ENCODE measurements around the gene GTF2A2. TPM values are rescaled to one million over a fixed set of nuclear protein-coding genes. Genes with fewer than 3 reads are reported as not detected.

The GTF2A2 gene
- total and polyA plus RNA-seq, 4 donors, result 11.7 to 101 (median 27.2) TPM

- H3K9me3 ChIP-seq (ENCODE audit: control insufficient read depth in 4 of 4, low read length in 3 of 4), result no peaks in the 10 kb centered on the region
- no peak overlapping the region for H3K4me3 ChIP-seq (ENCODE audit: low read depth in 1 of 3, low read length in 3 of 3)
- WGBS, result 19% methylated on average over 1 of the region's 1 CpG
- no peak overlapping the region for H3K9ac ChIP-seq (ENCODE audit: low read depth in 1 of 2, low read length in 2 of 2)
- peaks cover 9 to 37% (median 29%) of the 10 kb centered on the region in 4 donors for H3K4me1 ChIP-seq (ENCODE audit: control insufficient read depth in 4 of 4, insufficient read depth in 4 of 4, low read length in 3 of 4)
- DNase-seq (ENCODE audit: low spot score), result no peak
- peaks cover 2 to 19% (median 10%) of the 10 kb centered on the region in 4 donors for H3K36me3 ChIP-seq (ENCODE audit: control insufficient read depth in 4 of 4, insufficient read depth in 3 of 4, low read depth in 1 of 4, low read length in 3 of 4)
- peak; percentile 20 for TF ChIP-seq FOXA1 (IDR thresholded peaks at IDR 0.05)
- peak; percentile 61 for TF ChIP-seq FOXA2 (IDR thresholded peaks at IDR 0.05)
- peak; percentile 28 for TF ChIP-seq SP1 (IDR thresholded peaks at IDR 0.05)
- no peak for TF ChIP-seq YY1 (IDR thresholded peaks at IDR 0.05)
- TF ChIP-seq ATF3 (IDR thresholded peaks at IDR 0.05), result no peak
- no peak for TF ChIP-seq CTCF (IDR thresholded peaks at IDR 0.05; ENCODE audit: low read depth, low read length, missing input control)
- no peak for TF ChIP-seq REST (IDR thresholded peaks at IDR 0.05)
- no peak for TF ChIP-seq ZBTB33 (IDR thresholded peaks at IDR 0.05)
- no peak for TF ChIP-seq HNF4G (IDR thresholded peaks at IDR 0.05)
- TF ChIP-seq MAX (IDR thresholded peaks at IDR 0.05), result no peak
- TF ChIP-seq JUND (IDR thresholded peaks at IDR 0.05), result no peak
- TF ChIP-seq RAD21 (IDR thresholded peaks at IDR 0.05), result no peak
- TF ChIP-seq EGR1 (IDR thresholded peaks at IDR 0.05; ENCODE audit: low read depth in 2 of 2), result no peak
- TF ChIP-seq TAF1 (conservative IDR thresholded peaks at IDR 0.05), result no peak
- no peak for TF ChIP-seq GABPA (IDR thresholded peaks at IDR 0.05 in 1 of 2, conservative IDR thresholded peaks at IDR 0.05 in 1 of 2)
- TF ChIP-seq RXRA (IDR thresholded peaks at IDR 0.05), result peak in 1 of 2 donors; percentile 40
- peak; percentile 61 to 70 for TF ChIP-seq HNF4A (conservative IDR thresholded peaks at IDR 0.05)
- no peak for TF ChIP-seq NR2F2 (IDR thresholded peaks at IDR 0.05)
- peak overlapping the region; percentile 41 to 51 for H3K27ac ChIP-seq (ENCODE audit: low read depth in 1 of 2, low read length in 2 of 2)
- H3K27me3 ChIP-seq (ENCODE audit: control insufficient read depth in 4 of 4, insufficient read depth in 4 of 4, low read length in 3 of 4), result no peaks in the 10 kb centered on the region
These were observed 2.1 kb upstream of the GTF2A2 start for GRCh38 chr15:59659366-59659765.

All from liver (tissue), 9 donors.